Measurements from ENCODE around the gene MUC22. TPM values are rescaled to one million over a fixed set of nuclear protein-coding genes. Genes with fewer than 3 reads are reported as not detected.
"Not testable (repeated sequence)": the region's sequence is repeated elsewhere in the genome, so short reads cannot be mapped to it uniquely, and the experiment has no call there.

MUC22 gene
- total RNA-seq, 2 experiments from 2014 or later: not detected

- Mint-ChIP-seq H3K4me1 (ENCODE audit: low read depth) (peaks cover 8% of the 10 kb centered on the region), H3K36me3 (ENCODE audit: low read depth) (no peaks in the 10 kb centered on the region), H3K27ac (no peak overlapping the region), H3K27me3 (peaks cover 21% of the 10 kb centered on the region), H3K4me3 (no peak overlapping the region), H3K9me3 (no peaks in the 10 kb centered on the region)
- CTCF ChIA-PET: no interaction called here
- Histone ChIP-seq H3K27ac (ENCODE audit: low read depth in 1 of 2, low read length in 2 of 2) (no peak overlapping the region), H3K4me1 (ENCODE audit: insufficient read depth, low read length) (peaks cover 8% of the 10 kb centered on the region), H3K9me3 (ENCODE audit: control insufficient read depth in 1 of 2, insufficient read depth in 1 of 2, low read length in 2 of 2) (no peaks in the 10 kb centered on the region), H3K4me3 (ENCODE audit: low read length) (no peak overlapping the region), H3K27me3 (ENCODE audit: control insufficient read depth in 1 of 2, insufficient read depth in 2 of 2, low read length in 2 of 2) (peaks cover 0 to 4% of the 10 kb centered on the region in 2 experiments), H3K36me3 (ENCODE audit: insufficient read depth, low read length) (no peaks in the 10 kb centered on the region)
- intact Hi-C loops (cut with DNase I, micrococcal nuclease): no loop called here
- ATAC-seq (ENCODE audit: poor library complexity): no peak
- POLR2A ChIA-PET: no interaction called here
- DNase-seq: no peak
- no peak for TF ChIP-seq CTCF (IDR thresholded peaks at IDR 0.05)
Observed at GRCh38 chr6:30966154-30966553, 44.1 kb upstream of the MUC22 start.

DNA sequence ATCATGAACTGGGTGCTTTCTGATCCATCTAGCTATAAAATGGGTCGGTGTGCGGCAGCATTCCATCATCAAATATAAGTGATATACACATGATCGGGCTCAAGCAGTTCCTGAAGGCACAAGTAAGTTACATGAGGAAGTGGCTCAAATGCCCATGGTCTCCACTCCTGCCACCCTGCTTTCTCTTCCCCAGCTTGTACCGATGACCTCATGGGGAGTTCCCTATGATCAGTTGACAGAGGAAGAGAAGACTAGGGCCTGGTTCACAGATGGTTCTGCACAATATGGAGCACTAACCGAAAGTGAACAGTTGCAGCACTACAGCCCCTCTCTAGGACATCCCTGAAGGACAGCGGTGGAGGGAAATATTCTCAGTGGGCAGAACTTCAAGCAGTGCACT, 41.1 kb upstream of the MUC22 start:
- peaks cover 38% of the 10 kb centered on the region for H3K27me3 Mint-ChIP-seq
- H3K4me3 Mint-ChIP-seq; intact Hi-C loops (cut with DNase I, micrococcal nuclease); ATAC-seq (ENCODE audit: poor library complexity); H3K9me3 ChIP-seq (ENCODE audit: control insufficient read depth in 1 of 2, insufficient read depth in 1 of 2, low read length in 2 of 2); H3K9me3 Mint-ChIP-seq; H3K4me1 ChIP-seq (ENCODE audit: insufficient read depth, low read length); H3K27ac Mint-ChIP-seq; POLR2A ChIA-PET; H3K4me3 ChIP-seq (ENCODE audit: low read length); H3K36me3 Mint-ChIP-seq (ENCODE audit: low read depth); H3K36me3 ChIP-seq (ENCODE audit: insufficient read depth, low read length); H3K27ac ChIP-seq (ENCODE audit: low read depth in 1 of 2, low read length in 2 of 2); CTCF ChIA-PET; H3K27me3 ChIP-seq (ENCODE audit: control insufficient read depth in 1 of 2, insufficient read depth in 2 of 2, low read length in 2 of 2); H3K4me1 Mint-ChIP-seq (ENCODE audit: low read depth): not testable (repeated sequence)
- DNase-seq: peak in 3 of 14 experiments; percentile 13 to 49 (median 37)

GRCh38 chr6:30970946-30971345, 39.3 kb upstream of the MUC22 start:
- H3K27me3 Mint-ChIP-seq: peaks cover 24% of the 10 kb centered on the region
- no peak overlapping the region for H3K4me3 ChIP-seq (ENCODE audit: low read length)
- intact Hi-C loops (cut with DNase I, micrococcal nuclease): no loop called here

More at GRCh38 chr6:30970946-30971345, 39.3 kb upstream of the MUC22 start:
- no peaks in the 10 kb centered on the region for H3K4me1 Mint-ChIP-seq (ENCODE audit: low read depth)
- H3K27ac Mint-ChIP-seq: no peak overlapping the region
- DNase-seq: no peak
- Histone ChIP-seq H3K9me3 (ENCODE audit: control insufficient read depth in 1 of 2, insufficient read depth in 1 of 2, low read length in 2 of 2) (no peaks in the 10 kb centered on the region), H3K36me3 (ENCODE audit: insufficient read depth, low read length) (no peaks in the 10 kb centered on the region), H3K4me1 (ENCODE audit: insufficient read depth, low read length) (no peaks in the 10 kb centered on the region), H3K27ac (ENCODE audit: low read depth in 1 of 2, low read length in 2 of 2) (no peak overlapping the region), H3K27me3 (ENCODE audit: control insufficient read depth in 1 of 2, insufficient read depth in 2 of 2, low read length in 2 of 2) (no peaks in the 10 kb centered on the region)
- no peak overlapping the region for H3K4me3 Mint-ChIP-seq
- no peak for TF ChIP-seq CTCF (IDR thresholded peaks at IDR 0.05)
- no peaks in the 10 kb centered on the region for H3K36me3 Mint-ChIP-seq (ENCODE audit: low read depth)
- POLR2A ChIA-PET: no interaction called here
- H3K9me3 Mint-ChIP-seq: no peaks in the 10 kb centered on the region
- CTCF ChIA-PET: no interaction called here
- no peak for ATAC-seq (ENCODE audit: poor library complexity)
